ENCODE data around the gene SORBS2. TPM values are rescaled to one million over a fixed set of nuclear protein-coding genes. Genes with fewer than 3 reads are reported as not detected.

SORBS2 gene
- total RNA-seq, 4 donors from 2014 or later: 92.7 to 234 (median 122) TPM

DNA sequence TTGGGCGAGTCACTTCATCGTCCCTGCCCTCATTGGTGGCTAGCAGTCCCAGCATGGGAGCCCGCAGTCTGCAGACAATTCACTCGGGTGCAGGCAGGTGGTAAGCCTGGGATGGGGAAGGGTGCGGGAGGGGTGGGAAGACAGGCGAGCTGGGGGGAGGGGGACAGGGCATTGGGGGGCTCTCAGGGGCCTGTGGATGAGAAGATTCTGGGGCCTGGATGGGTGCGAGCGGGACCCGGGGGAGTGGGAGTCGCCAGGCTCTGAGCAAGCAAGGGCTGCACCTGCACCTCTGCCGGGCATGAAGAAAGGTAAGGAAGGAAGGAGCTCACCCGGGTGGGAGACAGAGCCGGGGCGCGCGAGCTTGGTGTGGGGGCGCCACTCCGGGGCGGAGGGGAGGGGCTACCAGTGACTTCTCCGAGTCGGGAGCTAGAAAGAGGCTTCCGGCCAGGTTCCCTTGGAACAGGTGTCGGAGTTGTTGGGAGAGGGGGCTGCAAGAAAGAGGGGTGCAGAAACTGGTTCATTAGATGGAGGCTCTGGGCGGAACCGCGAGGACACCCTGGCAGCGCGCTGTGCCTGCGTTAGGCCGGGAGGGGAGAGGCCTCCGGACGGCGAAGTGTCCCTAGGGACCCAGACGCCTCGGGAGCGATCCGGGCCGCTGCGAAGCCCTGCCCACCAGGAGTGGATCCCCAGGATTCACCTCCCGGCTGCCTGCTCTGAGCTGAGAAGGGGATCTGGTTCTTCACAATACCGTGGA lies 173.3 kb downstream of the SORBS2 start:
- H3K27ac ChIP-seq: peak overlapping the region in 3 of 4 donors; percentile 29 to 39 (median 29)
- peaks cover 0 to 6% of the 10 kb centered on the region in 2 donors for H3K9me3 ChIP-seq
- no peak for DNase-seq
- in situ Hi-C loops (cut with MboI; ENCODE audit: low pct_ligation_motif_present in 1 of 4, low pct_unique_long_range_greater_than_20kb in 1 of 4, low sequenced_read_pairs in 3 of 4): loop anchor here in 1 of 4 donors (25.0 kb wide), 1 partner anchor 399 kb away; no protein-coding TSS in a partner anchor
- TF ChIP-seq POLR2A (IDR thresholded peaks at IDR 0.05) (no peak), EP300 (IDR thresholded peaks at IDR 0.05; ENCODE audit: low read depth) (no peak), POLR2AphosphoS5 (IDR thresholded peaks at IDR 0.05) (no peak)
- TF ChIP-seq, protein P1, sequence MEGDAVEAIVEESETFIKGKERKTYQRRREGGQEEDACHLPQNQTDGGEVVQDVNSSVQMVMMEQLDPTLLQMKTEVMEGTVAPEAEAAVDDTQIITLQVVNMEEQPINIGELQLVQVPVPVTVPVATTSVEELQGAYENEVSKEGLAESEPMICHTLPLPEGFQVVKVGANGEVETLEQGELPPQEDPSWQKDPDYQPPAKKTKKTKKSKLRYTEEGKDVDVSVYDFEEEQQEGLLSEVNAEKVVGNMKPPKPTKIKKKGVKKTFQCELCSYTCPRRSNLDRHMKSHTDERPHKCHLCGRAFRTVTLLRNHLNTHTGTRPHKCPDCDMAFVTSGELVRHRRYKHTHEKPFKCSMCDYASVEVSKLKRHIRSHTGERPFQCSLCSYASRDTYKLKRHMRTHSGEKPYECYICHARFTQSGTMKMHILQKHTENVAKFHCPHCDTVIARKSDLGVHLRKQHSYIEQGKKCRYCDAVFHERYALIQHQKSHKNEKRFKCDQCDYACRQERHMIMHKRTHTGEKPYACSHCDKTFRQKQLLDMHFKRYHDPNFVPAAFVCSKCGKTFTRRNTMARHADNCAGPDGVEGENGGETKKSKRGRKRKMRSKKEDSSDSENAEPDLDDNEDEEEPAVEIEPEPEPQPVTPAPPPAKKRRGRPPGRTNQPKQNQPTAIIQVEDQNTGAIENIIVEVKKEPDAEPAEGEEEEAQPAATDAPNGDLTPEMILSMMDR (IDR thresholded peaks at IDR 0.05): no peak
- H3K4me1 ChIP-seq: peaks cover 0 to 4% (median 0%) of the 10 kb centered on the region in 4 donors
- H3K4me3 ChIP-seq: peak overlapping the region in 1 of 4 donors; percentile 7
- peaks cover 0 to 5% (median 0%) of the 10 kb centered on the region in 4 donors for H3K36me3 ChIP-seq
- 57% methylated on average over 16 to 41 of the region's 41 CpGs for WGBS, 2 donors (ENCODE audit: low coverage in 1 of 2)
- no peaks in the 10 kb centered on the region for H3K27me3 ChIP-seq
- intact Hi-C loops (cut with DNase I; ENCODE audit: low total_unique reads): no loop called here

DNA sequence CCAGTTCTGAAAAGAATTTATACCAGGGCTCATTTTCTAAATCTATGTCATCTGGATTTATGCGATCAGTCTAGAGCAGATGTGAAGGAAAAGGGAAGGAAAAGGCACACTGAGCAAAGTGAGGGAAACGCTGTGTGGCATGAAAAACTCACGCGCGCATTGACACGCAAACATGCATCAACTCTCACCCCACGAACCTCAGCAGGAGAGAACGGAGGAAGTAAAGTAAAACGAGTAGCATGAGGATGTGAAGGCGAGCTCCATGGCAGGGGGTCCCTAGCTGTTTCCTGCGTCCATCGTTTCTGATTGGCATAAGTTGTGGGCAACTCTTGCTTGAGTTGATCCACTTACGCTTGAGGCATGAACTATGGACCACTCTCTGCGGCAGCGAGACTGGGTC lies 173.9 kb downstream of the SORBS2 start:
- Histone ChIP-seq H3K27me3 (no peaks in the 10 kb centered on the region), H3K4me3 (no peak overlapping the region), H3K4me1 (peaks cover 0 to 4% (median 0%) of the 10 kb centered on the region in 4 donors), H3K36me3 (peaks cover 0 to 5% (median 0%) of the 10 kb centered on the region in 4 donors), H3K9me3 (peaks cover 0 to 6% of the 10 kb centered on the region in 2 donors), H3K27ac (peak overlapping the region in 1 of 4 donors; percentile 29)
- TF ChIP-seq POLR2A (IDR thresholded peaks at IDR 0.05) (no peak), EP300 (IDR thresholded peaks at IDR 0.05; ENCODE audit: low read depth) (no peak), POLR2AphosphoS5 (IDR thresholded peaks at IDR 0.05) (no peak)
- TF ChIP-seq, protein P1 (IDR thresholded peaks at IDR 0.05): no peak
- intact Hi-C loops (cut with DNase I; ENCODE audit: low total_unique reads) (no loop called here), in situ Hi-C loops (cut with MboI; ENCODE audit: low pct_ligation_motif_present in 1 of 4, low pct_unique_long_range_greater_than_20kb in 1 of 4, low sequenced_read_pairs in 3 of 4) (loop anchor here in 1 of 4 donors (25.0 kb wide), 1 partner anchor 399 kb away; no protein-coding TSS in a partner anchor)
- no peak for DNase-seq
- 76 to 78% methylated on average over 12 to 15 of the region's 15 CpGs for WGBS, 2 donors (ENCODE audit: low coverage in 1 of 2)

DNA sequence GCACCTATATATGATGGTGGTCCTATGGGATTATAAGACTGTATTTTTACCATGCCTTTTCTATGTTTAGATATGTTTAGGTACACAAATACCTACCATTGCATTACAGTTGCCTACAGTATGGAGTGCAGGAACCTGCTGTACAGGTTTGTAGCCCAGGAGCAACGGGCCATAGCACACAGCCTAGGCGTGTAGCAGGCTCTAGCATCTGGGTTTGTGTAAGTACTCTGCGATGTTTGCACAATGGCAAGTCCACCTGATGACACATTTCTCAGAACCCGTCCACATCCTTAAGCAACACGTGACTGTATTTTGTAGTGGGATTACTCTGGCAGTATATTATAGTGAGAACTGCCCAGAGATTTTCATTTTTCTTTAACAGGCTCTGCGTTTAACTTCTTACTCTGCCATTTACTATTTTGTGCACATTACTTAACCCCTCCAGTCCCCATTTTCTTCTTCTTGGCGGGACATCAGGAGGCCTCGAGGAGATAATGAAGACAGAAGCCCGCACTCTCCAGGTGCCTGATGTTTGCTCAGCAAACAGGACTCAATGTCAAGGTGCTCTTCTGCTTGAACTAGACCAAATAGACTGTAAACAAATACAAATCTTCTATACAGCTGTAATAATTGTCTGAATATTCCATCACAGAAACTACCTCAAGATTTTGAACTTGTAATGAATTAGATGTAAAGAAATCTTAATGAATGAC lies 174.7 kb downstream of the SORBS2 start:
- TF ChIP-seq POLR2AphosphoS5 (IDR thresholded peaks at IDR 0.05) (no peak), POLR2A (IDR thresholded peaks at IDR 0.05) (no peak), EP300 (IDR thresholded peaks at IDR 0.05; ENCODE audit: low read depth) (no peak)
- TF ChIP-seq, protein P1 (IDR thresholded peaks at IDR 0.05): no peak
- Histone ChIP-seq H3K27ac (no peak overlapping the region), H3K4me3 (no peak overlapping the region), H3K27me3 (no peaks in the 10 kb centered on the region), H3K4me1 (peaks cover 0 to 4% (median 0%) of the 10 kb centered on the region in 4 donors), H3K9me3 (peaks cover 0 to 6% of the 10 kb centered on the region in 2 donors), H3K36me3 (peaks cover 0 to 5% (median 0%) of the 10 kb centered on the region in 4 donors)
- 86 to 87% methylated on average over 5 to 9 of the region's 9 CpGs for WGBS, 2 donors (ENCODE audit: low coverage in 1 of 2)
- intact Hi-C loops (cut with DNase I; ENCODE audit: low total_unique reads): no loop called here
- in situ Hi-C loops (cut with MboI; ENCODE audit: low pct_ligation_motif_present in 1 of 4, low pct_unique_long_range_greater_than_20kb in 1 of 4, low sequenced_read_pairs in 3 of 4): loop anchor here in 1 of 4 donors (25.0 kb wide), 1 partner anchor 400 kb away; no protein-coding TSS in a partner anchor
- no peak for DNase-seq

All from transverse colon (tissue), 4 donors.